ENCODE results near the gene MRGPRE.

GRCh38 chr11:3193373-3194015 is 38.7 kb downstream of the MRGPRE start:
- TF ChIP-seq CTCF (IDR thresholded peaks at IDR 0.05) (no peak), HMGXB4 (CRISPR knock-in tag; IDR thresholded peaks at IDR 0.05) (no peak)

Measured in WTC11 (cell line).